IMR-90 (cell line): ENCODE results near the gene ZNF407.

Experiments used
- CEBPB ChIP-seq: IDR thresholded peaks from 2 replicates; pipeline ENCODE4 v1.6.1; 2012; ENCODE audit warnings: low read depth, low read length, improper control_type of control experiment
- CHD1 ChIP-seq: IDR thresholded peaks from 2 replicates; pipeline ENCODE4 v1.6.1; 2012; ENCODE audit warnings: low read depth, low read length, improper control_type of control experiment
- CTCF ChIP-seq: conservative IDR thresholded peaks from 2 replicates; pipeline ENCODE4 v1.5.1; 2012; ENCODE audit warnings: mild to moderate bottlenecking, low read depth, low read length, improper control_type of control experiment
- MXI1 ChIP-seq: IDR thresholded peaks from 2 replicates; pipeline ENCODE4 v1.6.1; 2012; ENCODE audit warnings: low read depth, mild to moderate bottlenecking, low read length, moderate library complexity, borderline replicate concordance
- NFE2L2 ChIP-seq: fragments of 150-350 bp; IDR thresholded peaks from 2 replicates; pipeline ENCODE4 v1.6.1; 2016; ENCODE audit warnings: low read depth, mild to moderate bottlenecking, low read length
- POLR2A ChIP-seq: IDR thresholded peaks from 2 replicates; pipeline ENCODE4 v1.6.1; 2012; ENCODE audit warnings: mild to moderate bottlenecking, low read depth, low read length
- RAD21 ChIP-seq: IDR thresholded peaks from 2 replicates; pipeline ENCODE4 v1.6.1; 2012; ENCODE audit warnings: low read length, improper control_type of control experiment
- RFX5 ChIP-seq: IDR thresholded peaks from 2 replicates; pipeline ENCODE4 v1.8.0; 2012; ENCODE audit warnings: low read depth, mild to moderate bottlenecking, low read length, moderate library complexity
- SMC3 ChIP-seq: fragments of 150-350 bp; IDR thresholded peaks from 2 replicates; pipeline ENCODE4 v1.6.1; 2016; ENCODE audit warnings: low read depth, mild to moderate bottlenecking, antibody characterized with exemption, low read length, moderate library complexity

DNA sequence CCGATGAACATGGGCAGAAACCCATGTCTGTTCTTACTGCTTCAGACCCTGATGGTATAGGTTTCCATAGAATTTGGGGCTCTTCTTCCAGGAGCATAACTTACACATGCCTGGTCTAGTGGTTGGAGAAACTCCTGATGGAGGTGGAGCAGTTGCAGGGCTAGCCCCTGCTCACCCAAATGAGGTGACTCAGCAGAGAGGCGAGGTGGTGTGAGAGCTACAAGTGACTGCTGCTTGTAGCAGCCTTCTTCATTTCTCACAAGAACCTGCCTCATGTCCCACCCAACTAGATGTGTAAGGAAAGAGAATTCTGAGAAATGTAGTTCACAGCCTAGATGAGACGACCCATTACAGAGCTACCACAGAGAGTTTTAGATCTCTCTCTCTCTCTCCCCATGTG lies 105.3 kb downstream of the ZNF407 start:
- TF ChIP-seq CEBPB (no peak), MXI1 (no peak), CTCF (no peak), RFX5 (no peak), POLR2A (no peak), NFE2L2 (no peak), SMC3 (no peak), CHD1 (no peak), RAD21 (no peak)
